HG03521 (cell line): ENCODE measurements around the gene TTLL11.

Experiments used
- ATAC-seq: cut with Tn5 transposase; IDR thresholded peaks from one replicate; pipeline ENCODE4 v1.9.1; 2021; ENCODE audit warnings: mild to moderate bottlenecking, moderate library complexity; ENCODE audit not compliant: unreplicated experiment

TTLL11 gene

GRCh38 chr9:121821326-121821725, 271.8 kb downstream of the TTLL11 start:
- no peak for ATAC-seq

- no peak for ATAC-seq
Observed at GRCh38 chr9:121820286-121821005, 272.7 kb downstream of the TTLL11 start.

- no peak for ATAC-seq
Observed at GRCh38 chr9:121819428-121820231, 273.5 kb downstream of the TTLL11 start.

- ATAC-seq = no peak
Observed at GRCh38 chr9:121818841-121819427, 274.2 kb downstream of the TTLL11 start.

GRCh38 chr9:121818016-121818661, 275.0 kb downstream of the TTLL11 start:
- no peak for ATAC-seq

GRCh38 chr9:121817476-121817875, 275.6 kb downstream of the TTLL11 start:
- no peak for ATAC-seq

- ATAC-seq = no peak
Observed at GRCh38 chr9:121816845-121817450, 276.2 kb downstream of the TTLL11 start.

- no peak for ATAC-seq
Observed at GRCh38 chr9:121816449-121816817, 276.7 kb downstream of the TTLL11 start.

GRCh38 chr9:121815546-121816448, 277.3 kb downstream of the TTLL11 start:
- no peak for ATAC-seq

- ATAC-seq = no peak
Observed at GRCh38 chr9:121815084-121815483, 278.0 kb downstream of the TTLL11 start.

- ATAC-seq = no peak
Observed at GRCh38 chr9:121814594-121814993, 278.5 kb downstream of the TTLL11 start.

- ATAC-seq = no peak
Observed at GRCh38 chr9:121813519-121814210, 279.4 kb downstream of the TTLL11 start.

GRCh38 chr9:121812159-121812735, 280.9 kb downstream of the TTLL11 start:
- no peak for ATAC-seq

- no peak for ATAC-seq
Observed at GRCh38 chr9:121811751-121812150, 281.4 kb downstream of the TTLL11 start.

- no peak for ATAC-seq
Observed at GRCh38 chr9:121811140-121811539, 282.0 kb downstream of the TTLL11 start.

GRCh38 chr9:121810489-121810888, 282.6 kb downstream of the TTLL11 start:
- no peak for ATAC-seq

GRCh38 chr9:121809356-121810050, 283.6 kb downstream of the TTLL11 start:
- no peak for ATAC-seq

GRCh38 chr9:121808781-121809180, 284.3 kb downstream of the TTLL11 start:
- ATAC-seq = no peak
